ENCODE results near the gene ST6GALNAC1. TPM values are rescaled to one million over a fixed set of nuclear protein-coding genes. Genes with fewer than 3 reads are reported as not detected.
A peak's percentile ranks its signal among the peaks of the same experiment; 100 is the strongest.
"Not testable (repeated sequence)": the region's sequence is repeated elsewhere in the genome, so short reads cannot be mapped to it uniquely, and the experiment has no call there.

Gene ST6GALNAC1
- total RNA-seq, 1 experiment from 2014 or later: 0.79 TPM

DNA sequence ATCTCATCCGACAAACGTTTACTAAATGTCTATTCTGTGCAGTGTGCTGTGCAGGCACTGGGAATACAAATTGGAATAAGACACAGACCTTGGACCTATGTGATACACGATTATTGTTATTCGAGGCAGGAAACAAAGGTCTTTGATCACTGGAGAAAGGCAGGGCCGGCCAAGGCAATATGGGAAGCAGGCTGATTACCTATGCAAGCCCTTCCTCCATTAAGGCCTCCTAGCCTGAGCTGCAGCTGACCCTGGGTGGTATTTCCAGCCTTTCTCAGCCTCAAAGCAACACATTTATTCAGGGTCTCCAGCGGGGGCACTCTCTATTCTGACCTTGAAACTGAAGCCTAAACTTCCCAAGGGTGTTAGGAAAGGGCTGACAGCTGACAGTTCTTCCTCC, 13.4 kb downstream of the ST6GALNAC1 start:
- in situ Hi-C loops (cut with HindIII; ENCODE audit: low pct_unique_long_range_greater_than_20kb, low sequenced_read_pairs): no loop called here
- no peak for DNase-seq (ENCODE audit: low read depth, low spot score)

DNA sequence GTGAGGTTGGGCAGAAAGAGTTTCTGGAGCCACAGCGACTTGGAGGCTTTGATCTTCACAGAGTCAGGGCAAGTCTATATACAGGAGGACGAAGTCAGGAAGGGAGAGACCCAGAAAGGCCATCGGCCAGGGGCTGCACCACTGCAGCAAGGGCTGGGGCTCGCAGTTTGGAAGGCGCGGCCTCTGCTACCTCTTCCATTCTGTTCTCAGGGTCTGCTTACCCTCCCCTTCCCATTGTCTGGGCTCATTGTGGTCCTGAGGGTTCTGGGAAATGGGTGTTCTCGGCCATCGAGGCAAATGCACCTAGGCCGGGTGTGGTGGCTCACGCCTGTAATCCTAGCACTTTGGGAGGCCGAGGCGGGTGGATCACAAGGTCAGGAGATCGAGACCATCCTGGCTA, 16.0 kb downstream of the ST6GALNAC1 start:
- in situ Hi-C loops (cut with HindIII; ENCODE audit: low pct_unique_long_range_greater_than_20kb, low sequenced_read_pairs): no loop called here
- DNase-seq (ENCODE audit: low read depth, low spot score): no peak

- in situ Hi-C loops (cut with HindIII; ENCODE audit: low pct_unique_long_range_greater_than_20kb, low sequenced_read_pairs): no loop called here
- DNase-seq (ENCODE audit: low read depth, low spot score): no peak
These were observed 17.1 kb downstream of the ST6GALNAC1 start for GRCh38 chr17:76626442-76626841.

- in situ Hi-C loops (cut with HindIII; ENCODE audit: low pct_unique_long_range_greater_than_20kb, low sequenced_read_pairs): no loop called here
- DNase-seq (ENCODE audit: low read depth, low spot score): no peak
These were observed 18.1 kb downstream of the ST6GALNAC1 start for GRCh38 chr17:76625496-76625895.

DNA sequence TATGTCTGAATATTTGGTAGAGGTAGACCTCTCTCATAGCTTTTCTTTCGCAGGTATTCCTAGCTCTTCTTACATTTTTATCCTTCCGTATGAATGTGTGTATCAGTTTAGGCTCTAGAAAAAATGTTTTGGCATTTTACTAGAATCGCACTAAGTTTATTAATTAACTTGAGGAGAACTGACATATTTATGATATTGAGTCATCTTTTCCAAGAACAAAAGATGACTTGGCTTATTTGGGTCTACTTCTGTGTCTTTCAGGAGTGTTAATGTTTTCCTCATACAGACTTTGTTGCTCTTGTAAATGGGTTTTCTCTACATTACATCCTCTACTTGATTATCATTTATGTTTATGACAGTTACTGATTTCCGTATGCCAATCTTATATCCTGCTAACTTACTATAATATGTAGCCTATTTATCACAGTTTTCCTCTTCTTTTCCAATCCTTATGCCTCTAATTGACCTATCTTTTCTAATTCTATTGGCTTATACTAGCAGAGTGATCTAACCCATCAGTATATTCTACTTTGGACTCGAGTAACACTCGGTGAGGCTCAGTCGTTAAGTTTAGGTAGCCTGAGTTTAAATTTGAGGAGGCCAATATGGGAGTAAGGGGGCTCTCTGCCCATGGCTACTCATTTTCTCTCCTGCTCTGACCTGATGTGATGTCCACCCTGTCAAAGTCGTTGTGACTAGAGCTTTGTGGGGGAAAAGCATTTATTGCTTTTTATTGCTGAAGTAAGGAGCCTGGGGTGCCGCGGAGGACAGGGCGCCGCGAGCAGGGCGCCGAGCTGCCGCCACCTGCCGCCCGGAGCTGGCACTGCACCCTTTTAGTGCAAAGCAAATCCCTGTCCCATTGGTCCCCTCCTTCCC, 20.0 kb downstream of the ST6GALNAC1 start:
- in situ Hi-C loops (cut with HindIII; ENCODE audit: low pct_unique_long_range_greater_than_20kb, low sequenced_read_pairs): no loop called here

DNA sequence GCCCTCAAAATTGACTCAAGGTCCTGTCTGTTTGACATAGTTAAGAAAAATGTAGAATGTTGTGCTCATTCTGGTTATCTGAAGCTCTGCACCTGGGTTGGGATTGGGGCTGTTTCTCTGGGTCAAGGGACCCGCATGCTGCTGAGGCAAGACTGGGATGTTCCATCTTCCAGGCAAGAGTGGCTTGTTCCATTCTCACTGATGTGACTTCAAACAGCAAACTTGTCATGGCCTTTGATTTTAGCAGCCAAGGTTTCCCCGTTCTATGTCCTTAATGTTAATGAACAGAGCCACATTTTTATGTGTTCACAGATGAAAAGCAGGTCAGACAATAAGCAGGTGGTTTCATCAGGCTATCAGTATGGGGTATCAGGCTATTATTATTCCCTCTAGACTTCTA, 25.7 kb downstream of the ST6GALNAC1 start:
- DNase-seq (ENCODE audit: low read depth, low spot score): no peak
- in situ Hi-C loops (cut with HindIII; ENCODE audit: low pct_unique_long_range_greater_than_20kb, low sequenced_read_pairs): no loop called here

More for the DNA sequence above, 20.0 kb downstream of the ST6GALNAC1 start:
- peak; percentile 85 for DNase-seq (ENCODE audit: low read depth, low spot score)

- no peak for DNase-seq (ENCODE audit: low read depth, low spot score)
- in situ Hi-C loops (cut with HindIII; ENCODE audit: low pct_unique_long_range_greater_than_20kb, low sequenced_read_pairs): no loop called here
These were observed 28.5 kb downstream of the ST6GALNAC1 start for GRCh38 chr17:76614912-76615617.

DNA sequence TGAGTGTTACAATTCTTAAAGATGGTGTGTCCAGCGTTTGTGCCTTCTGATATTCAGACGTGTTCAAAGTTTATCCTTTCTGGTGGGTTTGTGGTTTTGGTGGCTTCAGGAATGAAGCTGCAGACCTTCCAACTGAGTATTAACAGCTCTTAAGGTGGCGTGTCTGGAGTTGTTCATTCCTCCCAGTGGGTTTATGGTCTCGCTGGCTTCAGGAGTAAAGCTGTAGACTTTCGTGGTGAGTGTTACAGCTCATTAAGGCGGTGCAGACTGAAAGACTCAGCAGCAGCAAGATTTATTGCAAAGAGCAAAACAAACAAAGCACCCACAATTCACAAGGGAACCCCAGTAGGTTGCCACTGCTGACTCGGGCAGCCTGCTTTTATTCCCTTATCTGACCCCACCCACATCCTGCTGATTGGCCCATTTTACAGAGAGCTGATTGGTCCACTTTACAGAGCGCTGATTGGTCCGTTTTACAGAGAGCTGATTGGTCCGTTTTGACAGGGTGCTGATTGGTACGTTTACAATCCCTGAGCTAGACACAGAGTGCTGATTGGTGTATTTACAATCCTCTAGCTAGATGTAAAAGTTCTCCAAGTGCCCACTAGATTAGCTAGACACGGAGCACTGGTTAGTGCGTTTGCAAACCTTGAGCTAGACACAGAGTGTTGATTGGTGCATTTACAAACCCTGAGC, 29.3 kb downstream of the ST6GALNAC1 start:
- in situ Hi-C loops (cut with HindIII; ENCODE audit: low pct_unique_long_range_greater_than_20kb, low sequenced_read_pairs); DNase-seq (ENCODE audit: low read depth, low spot score): not testable (repeated sequence)

DNA sequence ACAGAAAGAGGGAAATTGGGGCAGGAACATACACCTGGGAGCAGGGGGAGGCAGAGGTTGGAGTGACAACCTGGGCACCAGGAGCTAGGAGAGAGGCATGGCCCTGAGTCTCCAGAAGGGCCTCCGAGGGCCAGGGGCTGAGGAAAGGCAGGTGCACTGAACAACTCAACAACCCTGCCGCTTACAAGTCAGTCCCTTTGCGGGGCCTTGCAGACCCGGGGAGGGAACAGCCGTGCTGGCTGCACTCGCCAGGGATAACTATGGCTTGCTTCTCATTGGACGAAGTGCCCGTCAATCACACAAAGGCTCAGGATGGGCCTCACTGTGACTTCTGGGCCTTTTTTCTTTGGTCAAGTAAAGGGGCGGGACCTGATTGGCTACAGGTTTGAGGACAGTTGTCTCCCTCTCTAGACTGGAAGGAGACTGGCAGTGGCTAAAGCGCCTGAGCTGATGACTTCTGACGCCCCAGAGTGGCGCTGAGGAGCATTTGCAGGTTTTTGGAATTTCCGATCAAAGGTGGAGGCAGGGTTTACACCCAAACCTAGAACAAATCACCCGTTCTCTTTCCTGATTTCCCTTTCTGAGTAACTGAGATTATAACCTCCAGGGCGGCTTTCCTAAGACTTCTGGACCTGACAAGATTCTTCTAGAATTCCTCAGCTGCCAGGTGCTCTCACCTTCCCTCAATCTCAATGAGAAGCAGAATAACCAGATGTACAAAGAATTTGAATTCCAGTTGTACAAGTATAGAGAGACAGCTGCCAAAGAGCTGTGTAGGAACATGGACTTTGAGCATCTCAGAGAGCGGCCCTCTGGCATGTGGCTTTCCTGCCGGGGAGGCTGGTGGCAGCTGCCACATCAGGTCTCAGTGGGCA, 30.3 kb downstream of the ST6GALNAC1 start:
- DNase-seq (ENCODE audit: low read depth, low spot score): peak; percentile 72
- in situ Hi-C loops (cut with HindIII; ENCODE audit: low pct_unique_long_range_greater_than_20kb, low sequenced_read_pairs): no loop called here

GRCh38 chr17:76612465-76612864, 31.1 kb downstream of the ST6GALNAC1 start:
- in situ Hi-C loops (cut with HindIII; ENCODE audit: low pct_unique_long_range_greater_than_20kb, low sequenced_read_pairs): no loop called here
- no peak for DNase-seq (ENCODE audit: low read depth, low spot score)

DNA sequence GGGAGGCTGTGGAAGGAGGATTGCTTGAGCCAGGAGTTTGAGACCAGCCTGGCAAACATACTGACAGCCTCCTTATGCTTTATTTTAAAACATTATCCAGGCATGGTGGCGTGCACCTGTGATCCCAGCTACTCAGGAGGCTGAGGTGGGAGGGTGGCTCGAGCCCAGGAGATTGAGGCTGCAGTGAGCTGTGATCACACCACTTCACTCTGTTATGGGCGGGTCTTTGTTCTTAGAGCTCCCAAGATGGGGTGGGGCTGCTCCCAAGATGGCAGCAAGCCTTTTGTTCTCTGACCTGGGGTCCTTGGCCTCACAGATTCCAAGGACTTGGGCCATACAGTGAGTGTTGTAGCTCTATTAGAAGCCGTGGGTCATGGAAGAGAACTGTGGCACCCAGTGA, 31.8 kb downstream of the ST6GALNAC1 start:
- in situ Hi-C loops (cut with HindIII; ENCODE audit: low pct_unique_long_range_greater_than_20kb, low sequenced_read_pairs): no loop called here
- DNase-seq (ENCODE audit: low read depth, low spot score): no peak

DNA sequence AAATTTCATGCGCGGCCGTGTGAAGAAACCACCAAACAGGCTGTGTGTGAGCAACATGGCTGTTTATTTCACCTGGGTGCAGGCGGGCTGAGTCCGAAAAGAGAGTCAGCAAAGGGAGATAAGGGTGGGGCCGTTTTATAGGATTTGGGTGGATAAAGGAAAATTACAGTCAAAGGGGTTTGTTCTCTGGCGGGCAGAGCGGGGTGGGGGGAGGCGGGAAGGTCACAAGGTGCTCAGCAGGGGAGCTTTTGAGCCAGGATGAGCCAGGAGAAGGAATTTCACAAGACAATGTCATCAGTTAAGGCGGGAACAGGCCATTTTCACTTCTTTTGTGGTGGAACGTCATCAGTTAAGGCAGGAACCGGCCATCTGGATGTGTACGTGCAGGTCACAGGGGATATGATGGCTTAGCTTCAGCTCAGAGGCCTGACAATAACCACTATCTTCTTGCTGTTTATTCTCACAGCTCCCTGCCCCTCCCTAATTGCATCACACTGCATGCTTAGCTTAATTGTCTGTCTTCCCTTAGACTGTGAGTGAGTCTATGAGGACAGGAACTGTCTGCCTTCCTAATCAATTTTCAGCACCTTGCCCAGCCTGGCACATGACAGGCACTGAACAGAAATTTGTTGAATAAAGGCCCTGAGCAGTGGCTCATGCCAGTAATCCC, 32.3 kb downstream of the ST6GALNAC1 start:
- in situ Hi-C loops (cut with HindIII; ENCODE audit: low pct_unique_long_range_greater_than_20kb, low sequenced_read_pairs); DNase-seq (ENCODE audit: low read depth, low spot score): not testable (repeated sequence)

GRCh38 chr17:76606685-76607084, 36.9 kb downstream of the ST6GALNAC1 start:
- DNase-seq (ENCODE audit: low read depth, low spot score); in situ Hi-C loops (cut with HindIII; ENCODE audit: low pct_unique_long_range_greater_than_20kb, low sequenced_read_pairs): not testable (repeated sequence)

GRCh38 chr17:76601065-76601464, 42.5 kb downstream of the ST6GALNAC1 start:
- in situ Hi-C loops (cut with HindIII; ENCODE audit: low pct_unique_long_range_greater_than_20kb, low sequenced_read_pairs): no loop called here
- DNase-seq (ENCODE audit: low read depth, low spot score): no peak

GRCh38 chr17:76599694-76600460, 43.7 kb downstream of the ST6GALNAC1 start:
- in situ Hi-C loops (cut with HindIII; ENCODE audit: low pct_unique_long_range_greater_than_20kb, low sequenced_read_pairs): no loop called here
- no peak for DNase-seq (ENCODE audit: low read depth, low spot score)

- DNase-seq (ENCODE audit: low read depth, low spot score): no peak
- in situ Hi-C loops (cut with HindIII; ENCODE audit: low pct_unique_long_range_greater_than_20kb, low sequenced_read_pairs): no loop called here
These were observed 45.5 kb downstream of the ST6GALNAC1 start for GRCh38 chr17:76598004-76598439.
